Spleen (tissue), 11 donors: ENCODE results near the gene ZFP62. TPM values are rescaled to one million over a fixed set of nuclear protein-coding genes. Genes with fewer than 3 reads are reported as not detected.
A peak's percentile ranks its signal among the peaks of the same experiment; 100 is the strongest.

Experiments used
- DNase-seq: peaks from one replicate; pipeline ENCODE4 v3.0.0-alpha.2; 2020
- H3K27ac ChIP-seq, 8 donors: fragments of 200-600 bp; sonication (generic) in 7 of 8; 1 replicate in 4 of 8; 2 replicates in 4 of 8; pipeline versions ENCODE4 v1.5.0 to v1.8.0; 2016 to 2021; ENCODE audit warnings: inconsistent platforms in 4 of 8, mild to moderate bottlenecking in 4 of 8, moderate library complexity in 1 of 8
- H3K27me3 ChIP-seq, 7 donors: fragments of 200-600 bp; sonication (generic) in 6 of 7; replicated peaks in 1 of 7; 1 replicate in 4 of 7; 2 replicates in 3 of 7; pipeline versions ENCODE4 v1.5.0 to v1.8.0; 2016 to 2021; ENCODE audit warnings: inconsistent platforms in 3 of 7, mild to moderate bottlenecking in 1 of 7
- H3K36me3 ChIP-seq, 6 donors: fragments of 200-600 bp; sonication (generic) in 5 of 6; 1 replicate in 4 of 6; 2 replicates in 2 of 6; pipeline versions ENCODE4 v1.5.0 to v1.8.0; 2016 to 2021; ENCODE audit warnings: inconsistent platforms in 2 of 6
- H3K4me1 ChIP-seq, 6 donors: fragments of 200-600 bp; sonication (generic) in 5 of 6; 1 replicate in 3 of 6; 2 replicates in 3 of 6; pipeline versions ENCODE4 v1.5.0 to v1.8.0; 2016 to 2021; ENCODE audit warnings: inconsistent platforms in 3 of 6
- H3K4me3 ChIP-seq, 8 donors: fragments of 200-600 bp; sonication (generic) in 7 of 8; 1 replicate in 4 of 8; 2 replicates in 4 of 8; pipeline versions ENCODE4 v1.5.0 to v1.8.0; 2016 to 2021; ENCODE audit warnings: inconsistent platforms in 4 of 8, mild to moderate bottlenecking in 4 of 8, moderate library complexity in 2 of 8
- H3K9me3 ChIP-seq, 8 donors: fragments of 200-600 bp; sonication (generic) in 7 of 8; 1 replicate in 4 of 8; 2 replicates in 4 of 8; pipeline versions ENCODE4 v1.5.0 to v1.8.0; 2016 to 2021; ENCODE audit warnings: inconsistent platforms in 4 of 8
- POLR2A ChIP-seq, 3 donors: fragments of 450-650 bp; IDR thresholded peaks; one replicate each; pipeline ENCODE4 v1.5.1; 2017; ENCODE audit warnings: antibody characterized with exemption in 3 of 3, mild to moderate bottlenecking in 1 of 3
- POLR2AphosphoS5 ChIP-seq, 3 donors: sonication (generic); formaldehyde crosslinking; IDR thresholded peaks; one replicate each; pipeline ENCODE4 v1.5.1; 2017; ENCODE audit warnings: antibody characterized with exemption in 3 of 3
- WGBS, 5 donors: extraction: QIAGEN DNeasy Blood & Tissue Kit in 3 of 5; methylation state at CpG; one replicate each; pipeline versions ENCODE4 v1.1.5 to v1.1.7; 2013 to 2018; 5-methylcytosine and 5-hydroxymethylcytosine counted together
- intact Hi-C: fragments of 100-400 bp; cut with DNase I; formaldehyde crosslinking; loops from one replicate; pipeline ENCODE4 v1.15.0; 2023; ENCODE audit warnings: low total_unique reads
- polyA plus RNA-seq, 3 donors: library from polyadenylated mRNA; stranded (reverse); fragments of 200-250 nt; gene quantifications; one replicate each; pipeline ENCODE4 v1.2.1, GENCODE V29; 2013
- total RNA-seq, 7 donors: library from RNA; depleted of rRNA in 3 of 7; stranded (reverse); fragments of >200 nt in 3 of 7; fragmentation: NEBNext Ultra II Directional in 4 of 7; extraction: Animal tissue kit (Norgen Biotek cat#: 25700) in 4 of 7; gene quantifications; one replicate each; pipeline versions ENCODE4 v1.1.0 to v1.2.1, GENCODE V29; 2016 to 2021
- TF ChIP-seq, protein P1 (sequence below), 11 experiments: fragments of 200-600 bp in 7 of 11; fragments of 450-650 bp in 4 of 11; sonication (generic) in 4 of 11; IDR thresholded peaks in 8 of 11; conservative IDR thresholded peaks in 3 of 11; 1 replicate in 7 of 11; 2 replicates in 4 of 11; pipeline versions ENCODE4 v1.4.0 to v1.8.0; 2016 to 2021; ENCODE audit warnings: antibody characterized with exemption in 11 of 11, inconsistent platforms in 4 of 11, mild to moderate bottlenecking in 1 of 11
- donor health status: healthy with polysubstance abuse.
- donor health status: DM: no; HTN: no; CAD: no; lungs with moderate emphysema.
- donor health status: DM: no; HTN: no; CAD: no.
- donor health status: Bipolar disorder and iron deficiency.
- donor health status: healthy.
- donor health status: DM: no; HTN: no; CAD: no.
- donor health status: DM: yes; HTN: yes; CAD: no.

The ZFP62 gene
- total and polyA plus RNA-seq, 10 donors = 20.2 to 31.5 (median 27.6) TPM

DNA sequence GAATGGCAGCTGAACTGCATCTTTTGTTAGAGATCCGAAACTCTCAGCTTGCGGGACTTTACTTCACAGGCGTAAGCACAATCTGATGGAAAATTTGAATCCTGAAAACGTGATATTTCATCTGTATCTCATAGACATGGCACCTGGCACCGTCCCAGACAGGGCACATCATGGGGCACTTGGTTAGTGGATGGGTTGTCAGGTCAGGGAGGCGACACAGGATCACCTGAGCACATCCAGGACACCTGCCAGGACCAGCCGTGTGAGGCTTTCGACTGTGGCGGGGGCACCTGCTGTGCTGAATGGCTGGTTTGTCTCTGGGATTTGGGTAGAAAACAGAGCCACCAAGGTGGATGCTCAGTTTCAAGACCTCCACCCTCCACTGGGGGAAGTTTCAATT, 11.3 kb upstream of the ZFP62 start:
- intact Hi-C loops = loop anchor here (5.0 to 10.0 kb wide), 2 partner anchors 90 to 162 kb away; no protein-coding TSS in a partner anchor
- Histone ChIP-seq H3K9me3 (no peaks in the 10 kb centered on the region), H3K36me3 (no peaks in the 10 kb centered on the region), H3K4me3 (no peak overlapping the region), H3K4me1 (peaks cover 0 to 22% (median 2%) of the 10 kb centered on the region in 6 donors), H3K27me3 (no peaks in the 10 kb centered on the region), H3K27ac (no peak overlapping the region)
- TF ChIP-seq POLR2A (IDR thresholded peaks at IDR 0.05) (no peak), POLR2AphosphoS5 (IDR thresholded peaks at IDR 0.05) (no peak)
- TF ChIP-seq, protein P1, sequence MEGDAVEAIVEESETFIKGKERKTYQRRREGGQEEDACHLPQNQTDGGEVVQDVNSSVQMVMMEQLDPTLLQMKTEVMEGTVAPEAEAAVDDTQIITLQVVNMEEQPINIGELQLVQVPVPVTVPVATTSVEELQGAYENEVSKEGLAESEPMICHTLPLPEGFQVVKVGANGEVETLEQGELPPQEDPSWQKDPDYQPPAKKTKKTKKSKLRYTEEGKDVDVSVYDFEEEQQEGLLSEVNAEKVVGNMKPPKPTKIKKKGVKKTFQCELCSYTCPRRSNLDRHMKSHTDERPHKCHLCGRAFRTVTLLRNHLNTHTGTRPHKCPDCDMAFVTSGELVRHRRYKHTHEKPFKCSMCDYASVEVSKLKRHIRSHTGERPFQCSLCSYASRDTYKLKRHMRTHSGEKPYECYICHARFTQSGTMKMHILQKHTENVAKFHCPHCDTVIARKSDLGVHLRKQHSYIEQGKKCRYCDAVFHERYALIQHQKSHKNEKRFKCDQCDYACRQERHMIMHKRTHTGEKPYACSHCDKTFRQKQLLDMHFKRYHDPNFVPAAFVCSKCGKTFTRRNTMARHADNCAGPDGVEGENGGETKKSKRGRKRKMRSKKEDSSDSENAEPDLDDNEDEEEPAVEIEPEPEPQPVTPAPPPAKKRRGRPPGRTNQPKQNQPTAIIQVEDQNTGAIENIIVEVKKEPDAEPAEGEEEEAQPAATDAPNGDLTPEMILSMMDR (IDR thresholded peaks at IDR 0.05 in 8 of 11, conservative IDR thresholded peaks at IDR 0.05 in 3 of 11) = no peak
- WGBS, 5 donors = 86 to 92% (median 89%) methylated on average over 8 to 9 of the region's 9 CpGs
- no peak for DNase-seq

DNA sequence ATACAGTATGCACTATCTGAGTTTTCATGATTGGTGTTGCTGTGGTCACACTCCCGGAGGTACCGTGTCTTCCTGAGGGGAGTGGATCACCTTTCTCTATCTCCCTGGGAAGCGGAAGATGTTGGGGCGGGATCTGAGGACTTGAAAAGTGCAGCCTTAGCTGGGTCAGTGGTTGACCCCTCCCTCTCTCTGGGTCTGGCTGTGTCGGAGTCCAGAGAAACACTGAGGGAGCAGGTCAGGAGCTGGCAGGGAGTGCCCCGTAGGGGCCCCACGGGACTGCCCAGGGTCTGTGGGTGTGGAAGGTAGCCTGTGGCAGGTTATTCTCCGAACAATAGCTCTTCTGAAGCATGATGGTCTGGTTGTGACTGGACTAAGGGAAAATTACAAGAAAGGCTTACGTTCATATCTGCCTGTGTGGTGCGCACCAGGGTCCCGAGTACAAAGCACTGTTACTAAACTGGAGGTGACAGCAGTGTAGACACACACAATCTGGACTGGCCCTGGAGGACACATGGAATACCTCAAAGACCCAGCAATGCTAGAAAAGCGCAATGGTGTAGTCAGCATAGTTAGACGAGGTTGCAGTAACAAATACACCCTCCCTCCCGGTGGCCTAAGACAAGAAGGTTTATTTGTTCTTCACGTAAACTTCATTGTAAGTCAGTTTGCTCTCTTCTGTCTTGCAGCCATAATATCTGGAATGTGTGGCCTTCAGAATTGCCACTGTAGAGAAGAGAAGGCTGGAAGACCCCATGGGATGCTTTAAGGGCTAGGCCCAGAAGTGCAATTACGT, 9.4 kb upstream of the ZFP62 start:
- Histone ChIP-seq H3K4me3 (no peak overlapping the region), H3K36me3 (no peaks in the 10 kb centered on the region), H3K9me3 (no peaks in the 10 kb centered on the region), H3K27ac (no peak overlapping the region), H3K4me1 (peaks cover 0 to 22% (median 2%) of the 10 kb centered on the region in 6 donors), H3K27me3 (no peaks in the 10 kb centered on the region)
- intact Hi-C loops = loop anchor here (5.0 to 10.0 kb wide), 2 partner anchors 88 to 164 kb away; no protein-coding TSS in a partner anchor
- DNase-seq = no peak
- 76 to 83% (median 79%) methylated on average over 16 of the region's 16 CpGs for WGBS, 5 donors
- TF ChIP-seq POLR2A (IDR thresholded peaks at IDR 0.05) (no peak), POLR2AphosphoS5 (IDR thresholded peaks at IDR 0.05) (no peak)
- TF ChIP-seq, protein P1 (IDR thresholded peaks at IDR 0.05 in 8 of 11, conservative IDR thresholded peaks at IDR 0.05 in 3 of 11) = no peak

DNA sequence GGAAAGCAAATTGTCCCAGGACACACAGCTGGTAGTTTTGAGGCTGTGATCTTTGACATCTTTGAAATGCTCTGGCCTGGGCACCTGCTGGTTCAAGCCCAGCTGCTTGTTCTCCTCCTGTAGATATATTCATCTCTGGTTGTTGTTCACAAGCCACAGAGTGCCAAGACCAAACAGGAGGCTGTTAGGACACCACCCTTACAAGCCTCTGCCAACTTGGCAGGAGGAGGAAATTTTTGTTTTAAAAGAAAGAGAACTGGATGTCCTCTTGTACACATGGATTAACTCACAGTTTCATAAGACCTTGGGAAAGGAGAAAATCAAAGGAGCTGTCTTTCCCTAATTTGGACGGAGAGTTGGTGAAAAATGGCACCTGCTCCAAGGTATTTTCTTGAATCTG, 8.5 kb upstream of the ZFP62 start:
- no peak for TF ChIP-seq POLR2A (IDR thresholded peaks at IDR 0.05)
- TF ChIP-seq POLR2AphosphoS5 (IDR thresholded peaks at IDR 0.05) = no peak
- TF ChIP-seq, protein P1 (IDR thresholded peaks at IDR 0.05 in 8 of 11, conservative IDR thresholded peaks at IDR 0.05 in 3 of 11) = no peak
- intact Hi-C loops = loop anchor here (10.0 kb wide), 1 partner anchor 295 kb away; no protein-coding TSS in a partner anchor
- no peaks in the 10 kb centered on the region for H3K36me3 ChIP-seq
- no peaks in the 10 kb centered on the region for H3K9me3 ChIP-seq
- H3K4me3 ChIP-seq = no peak overlapping the region
- H3K27ac ChIP-seq = no peak overlapping the region
- 89 to 97% (median 93%) methylated on average over 1 of the region's 1 CpG for WGBS, 5 donors
- no peaks in the 10 kb centered on the region for H3K27me3 ChIP-seq
- DNase-seq = no peak
- peaks cover 0 to 22% (median 2%) of the 10 kb centered on the region in 6 donors for H3K4me1 ChIP-seq

DNA sequence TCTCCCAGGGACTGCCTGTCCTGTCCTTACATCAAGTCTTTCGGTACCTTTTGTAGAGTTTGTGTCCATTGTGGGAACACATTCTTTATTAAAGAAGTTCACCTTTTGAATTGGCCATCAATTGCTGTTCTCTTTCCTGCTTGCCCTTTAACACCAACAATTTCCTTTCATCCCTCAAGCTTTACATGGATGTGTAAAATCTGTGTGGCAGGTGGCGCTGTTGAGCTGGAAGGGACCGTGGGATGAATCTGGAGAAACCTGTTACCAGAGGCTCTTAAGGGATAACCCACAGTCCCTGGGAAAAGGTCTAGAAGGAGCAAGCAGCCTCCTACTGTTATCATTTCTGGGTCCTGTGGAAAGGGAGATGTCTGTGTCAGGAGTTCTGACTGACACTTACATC, 7.9 kb upstream of the ZFP62 start:
- DNase-seq = peak; percentile 88
- no peak overlapping the region for H3K27ac ChIP-seq
- no peaks in the 10 kb centered on the region for H3K9me3 ChIP-seq
- TF ChIP-seq POLR2A (IDR thresholded peaks at IDR 0.05) (no peak), POLR2AphosphoS5 (IDR thresholded peaks at IDR 0.05) (peak in 1 of 3 donors; percentile 45)
- TF ChIP-seq, protein P1 (IDR thresholded peaks at IDR 0.05 in 8 of 11, conservative IDR thresholded peaks at IDR 0.05 in 3 of 11) = peak; percentile 48 to 78 (median 67)
- H3K27me3 ChIP-seq = no peaks in the 10 kb centered on the region
- intact Hi-C loops = loop anchor here (10.0 kb wide), 1 partner anchor 296 kb away; no protein-coding TSS in a partner anchor
- no peaks in the 10 kb centered on the region for H3K36me3 ChIP-seq
- 3 to 6% (median 4%) methylated on average over 3 of the region's 3 CpGs for WGBS, 5 donors
- H3K4me3 ChIP-seq = no peak overlapping the region
- peaks cover 0 to 19% (median 2%) of the 10 kb centered on the region in 6 donors for H3K4me1 ChIP-seq
